AG09319 (cell line): ENCODE measurements around the gene ICE1.

Source experiments
- DNase-seq: peaks from one replicate; pipeline ENCODE4 v3.0.0-alpha.2; 2010; ENCODE audit warnings: low read depth; ENCODE audit errors: extremely low read depth
- CTCF ChIP-seq: IDR thresholded peaks from 2 replicates; pipeline ENCODE4 v1.5.1; 2011; ENCODE audit warnings: low read depth, mild to moderate bottlenecking, inconsistent platforms, low read length, moderate library complexity

The ICE1 gene

GRCh38 chr5:5419291-5420210 is 2.9 kb upstream of the ICE1 start:
- DNase-seq = no peak

GRCh38 chr5:5420251-5420650 is 2.2 kb upstream of the ICE1 start:
- DNase-seq = no peak
- no peak for TF ChIP-seq CTCF

More at GRCh38 chr5:5419291-5420210, 2.9 kb upstream of the ICE1 start:
- TF ChIP-seq CTCF = peak; percentile 77

- TF ChIP-seq CTCF = no peak
- DNase-seq = no peak
These were observed 1.1 kb upstream of the ICE1 start for GRCh38 chr5:5421149-5421960.

GRCh38 chr5:5422819-5423515 is 490 bp downstream of the ICE1 start:
- no peak for DNase-seq

GRCh38 chr5:5423586-5423985 is 1.1 kb downstream of the ICE1 start:
- no peak for DNase-seq
- TF ChIP-seq CTCF = no peak

More at GRCh38 chr5:5422819-5423515, 490 bp downstream of the ICE1 start:
- TF ChIP-seq CTCF = no peak

- DNase-seq = no peak
- TF ChIP-seq CTCF = no peak
These were observed 2.3 kb downstream of the ICE1 start for GRCh38 chr5:5424736-5425135.

GRCh38 chr5:5430136-5430535 is 7.7 kb downstream of the ICE1 start:
- no peak for TF ChIP-seq CTCF
- no peak for DNase-seq
